H9 (cell line): ENCODE measurements around the gene CCNY. TPM values are rescaled to one million over a fixed set of nuclear protein-coding genes. Genes with fewer than 3 reads are reported as not detected.

Experiments
- DNase-seq: peaks from one replicate; pipeline ENCODE4 v3.0.0-alpha.2; 2017
- H2AFZ ChIP-seq: one replicate; pipeline ENCODE4 v1.6.1; 2013; ENCODE audit warnings: mild to moderate bottlenecking, low read length, control low read depth, moderate library complexity
- H2AK5ac ChIP-seq: 2 replicates; pipeline ENCODE4 v1.6.1; 2013; ENCODE audit warnings: low read length, control low read depth, mixed read lengths; ENCODE audit not compliant: insufficient read length
- H2BK120ac ChIP-seq: one replicate; pipeline ENCODE4 v1.6.1; 2013; ENCODE audit warnings: low read depth, mild to moderate bottlenecking, low read length, control low read depth, inconsistent platforms; ENCODE audit not compliant: poor library complexity, severe bottlenecking
- H2BK12ac ChIP-seq: 2 replicates; pipeline ENCODE4 v1.6.1; 2013; ENCODE audit warnings: low read length, control low read depth, mixed read lengths, low read depth; ENCODE audit not compliant: insufficient read length
- H2BK15ac ChIP-seq: 2 replicates; pipeline ENCODE4 v1.6.1; 2013; ENCODE audit warnings: low read depth, low read length, control low read depth
- H2BK20ac ChIP-seq: one replicate; pipeline ENCODE4 v1.6.1; 2013; ENCODE audit warnings: low read depth, mild to moderate bottlenecking, low read length, control low read depth, inconsistent platforms; ENCODE audit not compliant: poor library complexity, severe bottlenecking
- H2BK5ac ChIP-seq: 2 replicates; pipeline ENCODE4 v1.6.1; 2013; ENCODE audit warnings: low read length, control low read depth, mixed read lengths; ENCODE audit not compliant: insufficient read length
- H3K14ac ChIP-seq: 2 replicates; pipeline ENCODE4 v1.6.1; 2013; ENCODE audit warnings: low read length, control low read depth; ENCODE audit not compliant: insufficient read depth
- H3K18ac ChIP-seq: 2 replicates; pipeline ENCODE4 v1.6.1; 2013; ENCODE audit warnings: low read depth, mild to moderate bottlenecking, mixed read lengths, low read length, control low read depth; ENCODE audit not compliant: insufficient read length
- H3K23ac ChIP-seq: 2 replicates; pipeline ENCODE4 v1.6.1; 2013; ENCODE audit warnings: low read length, control low read depth, mixed read lengths, low read depth; ENCODE audit not compliant: insufficient read length
- H3K23me2 ChIP-seq: 2 replicates; pipeline ENCODE4 v1.6.1; 2013; ENCODE audit warnings: low read depth, mild to moderate bottlenecking, mixed read lengths, low read length, control low read depth; ENCODE audit not compliant: insufficient read length, poor library complexity, severe bottlenecking
- H3K27ac ChIP-seq: 2 replicates; pipeline ENCODE4 v1.5.1; 2013; ENCODE audit warnings: low read length, control low read depth, mixed read lengths, low read depth; ENCODE audit not compliant: insufficient read length
- H3K27me3 ChIP-seq: 2 replicates; pipeline ENCODE4 v1.6.1; 2013; ENCODE audit warnings: low read length, control low read depth, inconsistent platforms; ENCODE audit not compliant: insufficient read depth
- H3K4ac ChIP-seq: 2 replicates; pipeline ENCODE4 v1.6.1; 2013; ENCODE audit warnings: low read depth, mild to moderate bottlenecking, control low read depth, inconsistent platforms, low read length, moderate library complexity
- H3K4me1 ChIP-seq: 2 replicates; pipeline ENCODE4 v1.6.1; 2013; ENCODE audit warnings: low read length, control low read depth, inconsistent platforms; ENCODE audit not compliant: insufficient read depth
- H3K4me2 ChIP-seq: 2 replicates; pipeline ENCODE4 v1.6.1; 2013; ENCODE audit warnings: low read length, control low read depth, mixed read lengths; ENCODE audit not compliant: insufficient read length, insufficient read depth
- H3K56ac ChIP-seq: 2 replicates; pipeline ENCODE4 v1.6.1; 2013; ENCODE audit warnings: low read depth, mild to moderate bottlenecking, mixed read lengths, low read length, control low read depth; ENCODE audit not compliant: insufficient read length
- H3K79me1 ChIP-seq: 2 replicates; pipeline ENCODE4 v1.6.1; 2013; ENCODE audit warnings: low read depth, mild to moderate bottlenecking, moderate library complexity, low read length, control low read depth, inconsistent platforms; ENCODE audit not compliant: insufficient read depth, poor library complexity, severe bottlenecking
- H3K79me2 ChIP-seq: 2 replicates; pipeline ENCODE4 v1.6.1; 2013; ENCODE audit warnings: low read length, control low read depth, inconsistent platforms; ENCODE audit not compliant: insufficient read depth
- H3K9ac ChIP-seq: 2 replicates; pipeline ENCODE4 v1.6.1; 2013; ENCODE audit warnings: low read length, control low read depth, mixed read lengths; ENCODE audit not compliant: insufficient read length; ENCODE audit errors: extremely low read depth
- H3K9me3 ChIP-seq: one replicate; pipeline ENCODE4 v1.6.1; 2013; ENCODE audit warnings: low read depth, low read length, inconsistent platforms; ENCODE audit not compliant: control insufficient read depth
- H3T11ph ChIP-seq: one replicate; pipeline ENCODE4 v1.6.1; 2013; ENCODE audit warnings: mild to moderate bottlenecking, low read length, control low read depth, inconsistent platforms
- H4K20me1 ChIP-seq: one replicate; pipeline ENCODE4 v1.6.1; 2013; ENCODE audit not compliant: control insufficient read depth, insufficient read length, insufficient read depth
- H4K5ac ChIP-seq: 2 replicates; pipeline ENCODE4 v1.6.1; 2013; ENCODE audit warnings: low read depth, mild to moderate bottlenecking, mixed read lengths, low read length, control low read depth; ENCODE audit not compliant: insufficient read length
- H4K8ac ChIP-seq: replicated peaks from 2 replicates; pipeline ENCODE4 v1.6.1; 2013; ENCODE audit warnings: low read length, control low read depth, mixed read lengths, low read depth; ENCODE audit not compliant: insufficient read length
- H4K91ac ChIP-seq: 2 replicates; pipeline ENCODE4 v1.6.1; 2013; ENCODE audit warnings: low read depth, mild to moderate bottlenecking, moderate library complexity, mixed read lengths, low read length, control low read depth; ENCODE audit not compliant: insufficient read length
- H3K27ac Mint-ChIP-seq, 3 experiments: 2 replicates in 2 of 3; 3 replicates in 1 of 3; pipeline ENCODE4 v1.8.0; 2020 to 2021; ENCODE audit warnings: mixed read lengths in 3 of 3, mild to moderate bottlenecking in 1 of 3, moderate library complexity in 1 of 3
- H3K27me3 Mint-ChIP-seq: 2 replicates; pipeline ENCODE4 v1.8.0; 2021; ENCODE audit warnings: low read depth, mild to moderate bottlenecking, moderate library complexity, mixed read lengths
- H3K36me3 Mint-ChIP-seq, 3 experiments: 2 replicates in 2 of 3; 3 replicates in 1 of 3; pipeline ENCODE4 v1.8.0; 2020 to 2021; ENCODE audit warnings: low read depth in 3 of 3, mixed read lengths in 3 of 3; ENCODE audit not compliant: insufficient read depth in 1 of 3
- H3K4me1 Mint-ChIP-seq, 2 experiments: 2 replicates each; pipeline ENCODE4 v1.8.0; 2020; ENCODE audit warnings: mixed read lengths in 2 of 2
- H3K4me3 Mint-ChIP-seq, 2 experiments: 2 replicates in 1 of 2; 3 replicates in 1 of 2; pipeline ENCODE4 v1.8.0; 2020 to 2021; ENCODE audit warnings: mild to moderate bottlenecking in 2 of 2, mixed read lengths in 2 of 2, moderate library complexity in 1 of 2
- H3K9me3 Mint-ChIP-seq, 2 experiments: 2 replicates in 1 of 2; 3 replicates in 1 of 2; pipeline ENCODE4 v1.8.0; 2020; ENCODE audit warnings: mild to moderate bottlenecking in 2 of 2, mixed read lengths in 2 of 2, moderate library complexity in 1 of 2
- CTCF ChIP-seq: fragments of 200-600 bp; sonication (generic); conservative IDR thresholded peaks from 3 replicates; pipeline ENCODE4 v1.8.0; 2021; ENCODE audit warnings: antibody characterized with exemption, mild to moderate bottlenecking
- WGBS: extraction: QIAGEN DNeasy Blood & Tissue Kit; methylation state at CpG from one replicate; pipeline ENCODE4 v1.1.7; 2013; ENCODE audit warnings: missing lambda C conversion rate, low lambda C conversion rate, mixed read lengths; ENCODE audit not compliant: insufficient read length; ENCODE audit errors: extremely low coverage; 5-methylcytosine and 5-hydroxymethylcytosine counted together
- total RNA-seq: library from RNA; stranded (reverse); gene quantifications from 2 replicates; pipeline ENCODE4 v1.2.1, GENCODE V29; 2021

The CCNY gene
- total RNA-seq, 1 experiment from 2014 or later = 62.1 TPM

GRCh38 chr10:35365994-35366393 lies 29.7 kb downstream of the CCNY start:
- Histone ChIP-seq H3K4me1 (no peaks in the 10 kb centered on the region; the same call in 1 of the 2 replicates), H2BK20ac (no peak overlapping the region), H2AFZ (no peak overlapping the region), H3K18ac (no peak overlapping the region), H2AK5ac (no peak overlapping the region), H2BK120ac (no peak overlapping the region), H3K23me2 (no peaks in the 10 kb centered on the region), H2BK15ac (no peak overlapping the region), H2BK5ac (no peak overlapping the region), H4K20me1 (no peaks in the 10 kb centered on the region), H3T11ph (no peak overlapping the region), H3K27me3 (no peaks in the 10 kb centered on the region), H2BK12ac (no peak overlapping the region), H3K56ac (no peak overlapping the region), H4K8ac (no peak overlapping the region), H3K9me3 (no peaks in the 10 kb centered on the region), H3K14ac (no peak overlapping the region), H3K27ac (no peak overlapping the region), H3K23ac (no peak overlapping the region), H3K79me1 (peaks cover 5% of the 10 kb centered on the region), H3K4me2 (no peak overlapping the region), H4K5ac (no peak overlapping the region), H4K91ac (no peak overlapping the region), H3K4ac (no peak overlapping the region), H3K79me2 (peaks cover 21% of the 10 kb centered on the region; the same call in 1 of the 2 replicates), H3K9ac (no peak overlapping the region)
- Mint-ChIP-seq H3K9me3 (no peaks in the 10 kb centered on the region), H3K36me3 (no peaks in the 10 kb centered on the region), H3K27me3 (no peaks in the 10 kb centered on the region), H3K4me3 (no peak overlapping the region), H3K4me1 (peaks cover 16 to 25% of the 10 kb centered on the region in 2 experiments), H3K27ac (no peak overlapping the region)
- no peak for DNase-seq
- TF ChIP-seq CTCF = no peak
- no CpG with 5 or more reads among the region's 1 CpG for WGBS
